Glutamatergic neuron (in vitro differentiated cells): Measurements from ENCODE around the gene ZNF282. TPM values are rescaled to one million over a fixed set of nuclear protein-coding genes. Genes with fewer than 3 reads are reported as not detected.

Experiments used
- DNase-seq: peaks from one replicate; pipeline ENCODE4 v3.0.0; 2022
- H3K27ac Mint-ChIP-seq: one replicate; pipeline ENCODE4 v1.8.0; 2020; ENCODE audit warnings: mild to moderate bottlenecking, mixed read lengths, inconsistent platforms; ENCODE audit not compliant: unreplicated experiment
- H3K27me3 Mint-ChIP-seq: one replicate; pipeline ENCODE4 v1.8.0; 2020; ENCODE audit warnings: mild to moderate bottlenecking, moderate library complexity, mixed read lengths, inconsistent platforms; ENCODE audit not compliant: unreplicated experiment
- H3K36me3 Mint-ChIP-seq: one replicate; pipeline ENCODE4 v1.8.0; 2020; ENCODE audit warnings: mild to moderate bottlenecking, mixed read lengths, inconsistent platforms; ENCODE audit not compliant: unreplicated experiment
- H3K4me1 Mint-ChIP-seq: one replicate; pipeline ENCODE4 v1.8.0; 2020; ENCODE audit warnings: mild to moderate bottlenecking, low read depth, mixed read lengths, inconsistent platforms; ENCODE audit not compliant: unreplicated experiment
- H3K4me3 Mint-ChIP-seq: one replicate; pipeline ENCODE4 v1.8.0; 2020; ENCODE audit warnings: mild to moderate bottlenecking, mixed read lengths, inconsistent platforms; ENCODE audit not compliant: unreplicated experiment
- H3K9me3 Mint-ChIP-seq: one replicate; pipeline ENCODE4 v1.8.0; 2020; ENCODE audit warnings: mild to moderate bottlenecking, moderate library complexity, mixed read lengths, inconsistent platforms; ENCODE audit not compliant: unreplicated experiment
- total RNA-seq: library from RNA; stranded (reverse); fragmentation: NEBNext Ultra II Directional; extraction: Animal tissue kit (Norgen Biotek cat#: 25700); gene quantifications from one replicate; pipeline ENCODE4 v1.2.1, GENCODE V29; 2021; ENCODE audit not compliant: unreplicated experiment
- TF ChIP-seq, protein P1 (sequence below): fragments of 200-600 bp; sonication (generic); IDR thresholded peaks from one replicate; pipeline ENCODE4 v1.5.0; 2021; ENCODE audit not compliant: partially characterized antibody, unreplicated experiment

ZNF282 gene
- total RNA-seq, 1 donor from 2014 or later = 22.9 TPM

GRCh38 chr7:149180722-149181449, 14.5 kb upstream of the ZNF282 start:
- Mint-ChIP-seq H3K27me3 (peaks cover 4% of the 10 kb centered on the region), H3K27ac (no peak overlapping the region), H3K36me3 (no peaks in the 10 kb centered on the region), H3K4me3 (no peak overlapping the region), H3K4me1 (no peaks in the 10 kb centered on the region), H3K9me3 (no peaks in the 10 kb centered on the region)
- DNase-seq = no peak
- TF ChIP-seq, protein P1, sequence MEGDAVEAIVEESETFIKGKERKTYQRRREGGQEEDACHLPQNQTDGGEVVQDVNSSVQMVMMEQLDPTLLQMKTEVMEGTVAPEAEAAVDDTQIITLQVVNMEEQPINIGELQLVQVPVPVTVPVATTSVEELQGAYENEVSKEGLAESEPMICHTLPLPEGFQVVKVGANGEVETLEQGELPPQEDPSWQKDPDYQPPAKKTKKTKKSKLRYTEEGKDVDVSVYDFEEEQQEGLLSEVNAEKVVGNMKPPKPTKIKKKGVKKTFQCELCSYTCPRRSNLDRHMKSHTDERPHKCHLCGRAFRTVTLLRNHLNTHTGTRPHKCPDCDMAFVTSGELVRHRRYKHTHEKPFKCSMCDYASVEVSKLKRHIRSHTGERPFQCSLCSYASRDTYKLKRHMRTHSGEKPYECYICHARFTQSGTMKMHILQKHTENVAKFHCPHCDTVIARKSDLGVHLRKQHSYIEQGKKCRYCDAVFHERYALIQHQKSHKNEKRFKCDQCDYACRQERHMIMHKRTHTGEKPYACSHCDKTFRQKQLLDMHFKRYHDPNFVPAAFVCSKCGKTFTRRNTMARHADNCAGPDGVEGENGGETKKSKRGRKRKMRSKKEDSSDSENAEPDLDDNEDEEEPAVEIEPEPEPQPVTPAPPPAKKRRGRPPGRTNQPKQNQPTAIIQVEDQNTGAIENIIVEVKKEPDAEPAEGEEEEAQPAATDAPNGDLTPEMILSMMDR = no peak

- Mint-ChIP-seq H3K4me1 (no peaks in the 10 kb centered on the region), H3K9me3 (no peaks in the 10 kb centered on the region), H3K4me3 (no peak overlapping the region), H3K27ac (no peak overlapping the region), H3K36me3 (no peaks in the 10 kb centered on the region), H3K27me3 (peaks cover 4% of the 10 kb centered on the region)
- no peak for DNase-seq
- TF ChIP-seq, protein P1 = no peak
Observed at GRCh38 chr7:149181450-149181790, 13.9 kb upstream of the ZNF282 start.

- no peak for DNase-seq
- Mint-ChIP-seq H3K27me3 (peaks cover 2% of the 10 kb centered on the region), H3K9me3 (no peaks in the 10 kb centered on the region), H3K27ac (no peak overlapping the region), H3K36me3 (no peaks in the 10 kb centered on the region), H3K4me1 (no peaks in the 10 kb centered on the region), H3K4me3 (no peak overlapping the region)
- TF ChIP-seq, protein P1 = no peak
Observed at GRCh38 chr7:149184274-149184673, 11.1 kb upstream of the ZNF282 start.

DNA sequence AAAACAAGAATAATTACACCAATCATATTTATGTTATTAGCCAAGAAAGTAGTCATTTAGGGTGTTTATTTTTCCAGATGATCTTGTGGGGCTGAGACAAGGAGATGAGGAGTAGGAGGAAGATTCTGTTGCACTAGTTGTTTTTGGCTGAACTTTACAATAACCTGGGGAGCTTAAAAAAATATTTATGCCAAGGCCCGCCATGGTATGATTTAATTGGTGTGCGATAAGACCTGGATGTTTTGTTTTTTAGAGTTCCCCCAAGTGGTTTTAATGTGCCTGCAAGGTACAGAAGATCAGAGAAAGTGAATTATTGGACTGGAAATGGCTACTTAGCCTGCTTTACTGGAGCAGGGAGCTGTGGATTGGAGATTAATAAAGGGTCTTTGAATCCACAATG, 7.1 kb upstream of the ZNF282 start:
- no peak for DNase-seq
- peaks cover 2% of the 10 kb centered on the region for H3K27me3 Mint-ChIP-seq
- H3K27ac Mint-ChIP-seq = no peak overlapping the region
- H3K4me1 Mint-ChIP-seq = no peaks in the 10 kb centered on the region
- no peak overlapping the region for H3K4me3 Mint-ChIP-seq
- H3K9me3 Mint-ChIP-seq = peaks cover 2% of the 10 kb centered on the region
- H3K36me3 Mint-ChIP-seq = no peaks in the 10 kb centered on the region
- TF ChIP-seq, protein P1 = no peak

DNA sequence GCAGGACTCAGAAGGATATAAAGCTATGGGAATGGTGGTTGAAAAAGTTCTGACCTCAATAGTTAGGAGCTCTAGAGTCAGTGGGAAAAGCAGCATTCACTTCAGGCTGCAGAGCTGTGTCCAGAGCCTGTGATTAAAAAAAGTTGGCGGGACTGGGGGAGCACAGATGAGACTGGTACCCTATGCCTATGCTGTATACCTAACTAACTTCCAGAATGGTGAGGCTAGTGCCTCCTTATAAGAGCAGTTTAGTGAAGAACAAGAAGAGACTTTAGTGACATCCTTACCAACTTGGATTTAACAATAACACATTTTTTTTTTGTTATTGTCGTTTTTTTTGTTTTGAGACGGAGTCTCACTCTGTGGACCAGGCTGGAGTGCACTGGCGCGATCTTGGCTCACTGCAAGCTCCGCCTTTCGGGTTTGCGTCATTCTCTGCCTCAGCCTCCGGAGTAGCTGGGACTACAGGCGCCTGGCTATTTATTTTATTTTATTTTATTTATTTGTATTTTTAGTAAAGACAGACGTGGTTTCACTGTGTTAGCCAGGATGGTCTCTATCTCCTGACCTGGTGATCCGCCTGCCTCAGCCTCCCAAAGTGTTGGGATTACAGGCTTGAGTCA, 6.6 kb upstream of the ZNF282 start:
- Mint-ChIP-seq H3K27me3 (peaks cover 2% of the 10 kb centered on the region), H3K36me3 (no peaks in the 10 kb centered on the region), H3K4me1 (no peaks in the 10 kb centered on the region), H3K4me3 (no peak overlapping the region), H3K27ac (no peak overlapping the region), H3K9me3 (peaks cover 2% of the 10 kb centered on the region)
- DNase-seq = no peak
- TF ChIP-seq, protein P1 = no peak
